HEK293 (cell line): ENCODE measurements around the gene VPS13D.
A peak's percentile ranks its signal among the peaks of the same experiment; 100 is the strongest.

Source experiments
- CTCF ChIA-PET: fragments of 350-600 bp; formaldehyde crosslinking; extraction: SDS; loops from one replicate; lab custom pipeline; 2021; ENCODE audit warnings: antibody characterized with exemption; lab: Yijun Ruan, JAX
- POLR2A ChIA-PET: fragments of 300-600 bp; formaldehyde crosslinking; extraction: SDS; loops from one replicate; lab custom pipeline; 2020; ENCODE audit warnings: antibody characterized with exemption, inconsistent platforms; lab: Yijun Ruan, JAX
- H3K27ac ChIP-seq: fragments of 200-500 bp; sonication (Bioruptor generic); 2 replicates; pipeline ENCODE4 v1.5.1; 2014; ENCODE audit warnings: low read depth, low read length, control low read depth, inconsistent platforms; ENCODE audit errors: extremely low read depth
- H3K36me3 ChIP-seq, 2 experiments: fragments of 200-500 bp in 1 of 2; sonication (Bioruptor generic) in 1 of 2; 1 replicate in 1 of 2; 2 replicates in 1 of 2; pipeline ENCODE4 v1.5.1; 2014 to 2017; ENCODE audit warnings: inconsistent platforms in 2 of 2, low read length in 2 of 2; ENCODE audit not compliant: control insufficient read depth in 2 of 2, insufficient read depth in 1 of 2
- H3K4me1 ChIP-seq: fragments of 200-500 bp; sonication (Bioruptor generic); 2 replicates; pipeline ENCODE4 v1.5.1; 2014; ENCODE audit warnings: mild to moderate bottlenecking, low read length, inconsistent platforms; ENCODE audit not compliant: control insufficient read depth, insufficient read depth
- H3K4me3 ChIP-seq: 2 replicates; pipeline ENCODE4 v1.5.1; 2011; ENCODE audit warnings: low read depth, mild to moderate bottlenecking, control low read depth, low read length, moderate library complexity
- H3K9me3 ChIP-seq: fragments of 200-500 bp; sonication (Bioruptor generic); 2 replicates; pipeline ENCODE4 v1.5.1; 2014; ENCODE audit warnings: low read depth, low read length, inconsistent platforms; ENCODE audit not compliant: control insufficient read depth, insufficient read depth
- HIC1 ChIP-seq: fragments of 450-650 bp; formaldehyde crosslinking; IDR thresholded peaks from 2 replicates; pipeline ENCODE4 v1.5.1; 2016; ENCODE audit warnings: missing biosample characterization, missing genetic modification characterization
- PRDM4 ChIP-seq: fragments of 450-650 bp; formaldehyde crosslinking; IDR thresholded peaks from 2 replicates; pipeline ENCODE4 v1.5.1; 2017; ENCODE audit warnings: missing biosample characterization, missing genetic modification characterization
- ZFHX2 ChIP-seq: fragments of 450-650 bp; formaldehyde crosslinking; conservative IDR thresholded peaks from 2 replicates; pipeline ENCODE4 v1.5.1; 2016; ENCODE audit warnings: missing biosample characterization, missing genetic modification characterization
- ZFP69B ChIP-seq: fragments of 450-650 bp; formaldehyde crosslinking; IDR thresholded peaks from 2 replicates; pipeline ENCODE4 v1.5.1; 2016; ENCODE audit warnings: missing biosample characterization, missing genetic modification characterization
- ZIC2 ChIP-seq: fragments of 450-650 bp; formaldehyde crosslinking; IDR thresholded peaks from 2 replicates; pipeline ENCODE4 v1.5.1; 2016; ENCODE audit warnings: missing biosample characterization, missing genetic modification characterization
- ZNF23 ChIP-seq: fragments of 450-650 bp; formaldehyde crosslinking; IDR thresholded peaks from 2 replicates; pipeline ENCODE4 v1.5.1; 2016; ENCODE audit warnings: missing biosample characterization, missing genetic modification characterization, borderline replicate concordance
- ZNF292 ChIP-seq: fragments of 450-650 bp; formaldehyde crosslinking; IDR thresholded peaks from 2 replicates; pipeline ENCODE4 v1.5.1; 2016; ENCODE audit warnings: low read depth, missing biosample characterization, missing genetic modification characterization, borderline replicate concordance
- ZNF311 ChIP-seq: fragments of 450-650 bp; formaldehyde crosslinking; IDR thresholded peaks from 2 replicates; pipeline ENCODE4 v1.5.1; 2017; ENCODE audit warnings: missing biosample characterization, missing genetic modification characterization, borderline replicate concordance
- ZNF335 ChIP-seq: fragments of 450-650 bp; formaldehyde crosslinking; conservative IDR thresholded peaks from 2 replicates; pipeline ENCODE4 v1.5.1; 2016; ENCODE audit warnings: missing biosample characterization, missing genetic modification characterization
- ZNF610 ChIP-seq: fragments of 450-650 bp; formaldehyde crosslinking; IDR thresholded peaks from 2 replicates; pipeline ENCODE4 v1.5.1; 2016; ENCODE audit warnings: missing biosample characterization, missing genetic modification characterization, borderline replicate concordance
- ZNF621 ChIP-seq: fragments of 450-650 bp; formaldehyde crosslinking; IDR thresholded peaks from 2 replicates; pipeline ENCODE4 v1.5.1; 2017; ENCODE audit warnings: missing biosample characterization, missing genetic modification characterization
- ZNF623 ChIP-seq: fragments of 450-650 bp; formaldehyde crosslinking; IDR thresholded peaks from 2 replicates; pipeline ENCODE4 v1.5.1; 2016; ENCODE audit warnings: missing biosample characterization, missing genetic modification characterization
- ZNF629 ChIP-seq: fragments of 450-650 bp; formaldehyde crosslinking; IDR thresholded peaks from 2 replicates; pipeline ENCODE4 v1.5.1; 2017; ENCODE audit warnings: missing biosample characterization, missing genetic modification characterization
- ZNF658 ChIP-seq: fragments of 450-650 bp; formaldehyde crosslinking; IDR thresholded peaks from 2 replicates; pipeline ENCODE4; 2016; ENCODE audit warnings: missing biosample characterization, missing genetic modification characterization
- TF ChIP-seq, protein P1 (sequence below): fragments of 450-650 bp; formaldehyde crosslinking; IDR thresholded peaks from 2 replicates; pipeline ENCODE4 v1.5.1; 2016; ENCODE audit warnings: missing biosample characterization, missing genetic modification characterization, low read depth
- TF ChIP-seq, protein P2 (sequence below): fragments of 450-650 bp; formaldehyde crosslinking; IDR thresholded peaks from 2 replicates; pipeline ENCODE4 v1.5.1; 2016; ENCODE audit warnings: missing biosample characterization, missing genetic modification characterization
- TF ChIP-seq, protein P3 (sequence below): fragments of 450-650 bp; formaldehyde crosslinking; IDR thresholded peaks from 2 replicates; pipeline ENCODE4 v1.5.1; 2017; ENCODE audit warnings: missing biosample characterization, missing genetic modification characterization

The VPS13D gene

GRCh38 chr1:12554521-12555305, 324.9 kb downstream of the VPS13D start:
- POLR2A ChIA-PET, result no interaction called here

GRCh38 chr1:12555411-12556367, 325.9 kb downstream of the VPS13D start:
- CTCF ChIA-PET, result interaction anchor here (0.6 kb wide), 1 partner anchor 41 kb away, joined by 4 read pairs; no protein-coding TSS in a partner anchor
- Histone ChIP-seq H3K9me3 (no peaks in the 10 kb centered on the region), H3K27ac (no peak overlapping the region), H3K36me3 (no peaks in the 10 kb centered on the region), H3K4me3 (no peak overlapping the region), H3K4me1 (peaks cover 4% of the 10 kb centered on the region; the same call in 1 of the 2 replicates)
- POLR2A ChIA-PET, result interaction anchor here (1.0 to 1.5 kb wide), 6 partner anchors 18 to 77 kb away, joined by 3 to 7 read pairs (median 4); partner anchors contain the start of gene DHRS3
- TF ChIP-seq, protein P1, sequence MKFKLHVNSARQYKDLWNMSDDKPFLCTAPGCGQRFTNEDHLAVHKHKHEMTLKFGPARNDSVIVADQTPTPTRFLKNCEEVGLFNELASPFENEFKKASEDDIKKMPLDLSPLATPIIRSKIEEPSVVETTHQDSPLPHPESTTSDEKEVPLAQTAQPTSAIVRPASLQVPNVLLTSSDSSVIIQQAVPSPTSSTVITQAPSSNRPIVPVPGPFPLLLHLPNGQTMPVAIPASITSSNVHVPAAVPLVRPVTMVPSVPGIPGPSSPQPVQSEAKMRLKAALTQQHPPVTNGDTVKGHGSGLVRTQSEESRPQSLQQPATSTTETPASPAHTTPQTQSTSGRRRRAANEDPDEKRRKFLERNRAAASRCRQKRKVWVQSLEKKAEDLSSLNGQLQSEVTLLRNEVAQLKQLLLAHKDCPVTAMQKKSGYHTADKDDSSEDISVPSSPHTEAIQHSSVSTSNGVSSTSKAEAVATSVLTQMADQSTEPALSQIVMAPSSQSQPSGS, result 0 out of 2 replicates have a peak, but pooled peaks have one; percentile 4
- no peak for TF ChIP-seq ZNF610 (tag by site-specific recombination)

More at GRCh38 chr1:12554521-12555305, 324.9 kb downstream of the VPS13D start:
- TF ChIP-seq ZNF623 (no peak), ZIC2 (tag by site-specific recombination) (peak; percentile 15; the same call in 1 of the 2 replicates)
- TF ChIP-seq, all 188 proteins: peak for 1
- CTCF ChIA-PET, result interaction anchor here (0.6 kb wide), 1 partner anchor 28 kb away, joined by 3 read pairs; no protein-coding TSS in a partner anchor
- H3K4me1 ChIP-seq, result peaks cover 6% of the 10 kb centered on the region; the same call in 1 of the 2 replicates
- no peak overlapping the region for H3K4me3 ChIP-seq
- no peak overlapping the region for H3K27ac ChIP-seq
- H3K36me3 ChIP-seq, result no peaks in the 10 kb centered on the region
- H3K9me3 ChIP-seq, result no peaks in the 10 kb centered on the region

- peaks cover 4% of the 10 kb centered on the region; the same call in 1 of the 2 replicates for H3K4me1 ChIP-seq
- no peaks in the 10 kb centered on the region for H3K9me3 ChIP-seq
- no peaks in the 10 kb centered on the region for H3K36me3 ChIP-seq
- H3K4me3 ChIP-seq, result no peak overlapping the region
- ChIA-PET POLR2A (interaction anchor here (1.0 to 1.5 kb wide), 6 partner anchors 17 to 78 kb away, joined by 3 to 7 read pairs (median 4); partner anchors contain the start of gene DHRS3), CTCF (interaction anchor here (0.6 to 1.1 kb wide), 3 partner anchors 9 to 40 kb away, joined by 3 to 4 read pairs (median 3); no protein-coding TSS in a partner anchor)
- peak overlapping the region; percentile 27 for H3K27ac ChIP-seq
- no peak for TF ChIP-seq ZNF658 (tag by site-specific recombination)
- TF ChIP-seq ZNF23 (tag by site-specific recombination), result no peak
- TF ChIP-seq ZFP69B, result no peak
- no peak for TF ChIP-seq HIC1 (tag by site-specific recombination)
- TF ChIP-seq, protein P2, sequence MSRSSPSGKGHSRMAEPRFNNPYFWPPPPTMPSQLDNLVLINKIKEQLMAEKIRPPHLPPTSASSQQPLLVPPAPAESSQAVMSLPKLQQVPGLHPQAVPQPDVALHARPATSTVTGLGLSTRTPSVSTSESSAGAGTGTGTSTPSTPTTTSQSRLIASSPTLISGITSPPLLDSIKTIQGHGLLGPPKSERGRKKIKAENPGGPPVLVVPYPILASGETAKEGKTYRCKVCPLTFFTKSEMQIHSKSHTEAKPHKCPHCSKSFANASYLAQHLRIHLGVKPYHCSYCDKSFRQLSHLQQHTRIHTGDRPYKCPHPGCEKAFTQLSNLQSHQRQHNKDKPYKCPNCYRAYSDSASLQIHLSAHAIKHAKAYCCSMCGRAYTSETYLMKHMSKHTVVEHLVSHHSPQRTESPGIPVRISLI (tag by site-specific recombination), result no peak
- TF ChIP-seq, protein P3, sequence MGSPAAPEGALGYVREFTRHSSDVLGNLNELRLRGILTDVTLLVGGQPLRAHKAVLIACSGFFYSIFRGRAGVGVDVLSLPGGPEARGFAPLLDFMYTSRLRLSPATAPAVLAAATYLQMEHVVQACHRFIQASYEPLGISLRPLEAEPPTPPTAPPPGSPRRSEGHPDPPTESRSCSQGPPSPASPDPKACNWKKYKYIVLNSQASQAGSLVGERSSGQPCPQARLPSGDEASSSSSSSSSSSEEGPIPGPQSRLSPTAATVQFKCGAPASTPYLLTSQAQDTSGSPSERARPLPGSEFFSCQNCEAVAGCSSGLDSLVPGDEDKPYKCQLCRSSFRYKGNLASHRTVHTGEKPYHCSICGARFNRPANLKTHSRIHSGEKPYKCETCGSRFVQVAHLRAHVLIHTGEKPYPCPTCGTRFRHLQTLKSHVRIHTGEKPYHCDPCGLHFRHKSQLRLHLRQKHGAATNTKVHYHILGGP (tag by site-specific recombination), result no peak
- TF ChIP-seq ZNF335 (tag by site-specific recombination), result no peak
- no peak for TF ChIP-seq PRDM4 (tag by site-specific recombination)
- no peak for TF ChIP-seq ZNF621 (tag by site-specific recombination)
- TF ChIP-seq ZNF629 (tag by site-specific recombination), result no peak
- TF ChIP-seq ZNF311 (tag by site-specific recombination), result no peak
- no peak for TF ChIP-seq ZNF623
- peak; percentile 35 for TF ChIP-seq ZFHX2 (tag by site-specific recombination)
- no peak for TF ChIP-seq ZNF292 (tag by site-specific recombination)
Observed at GRCh38 chr1:12556368-12556930, 326.6 kb downstream of the VPS13D start.
